ENCODE data around the gene MAML1.

Gene MAML1

GRCh38 chr5:179822059-179822432 is 89.4 kb downstream of the MAML1 start:
- no peak for DNase-seq

- DNase-seq: no peak
These were observed 89.9 kb downstream of the MAML1 start for GRCh38 chr5:179822444-179822990.

GRCh38 chr5:179823937-179824744 is 91.5 kb downstream of the MAML1 start:
- no peak for DNase-seq

- no peak for DNase-seq
These were observed 92.1 kb downstream of the MAML1 start for GRCh38 chr5:179824745-179825112.

GRCh38 chr5:179825655-179826182 is 93.1 kb downstream of the MAML1 start:
- no peak for DNase-seq
